Stimulated activated effector memory CD8-positive, alpha-beta T cell treated with anti-CD3 and anti-CD28 coated beads, Interleukin-12 subunit alpha, Interleukin-12 subunit beta, amount 100 ng/mL, for 72 hours (primary cell): ENCODE data around the gene MRAP2.
"Not testable (repeated sequence)": the region's sequence is repeated elsewhere in the genome, so short reads cannot be mapped to it uniquely, and the experiment has no call there.

Experiments
- ATAC-seq: fragments of 150-1000 bp; cut with Tn5 transposase; 2 replicates; pipeline ENCODE4 v1.10.0; 2021
- DNase-seq, 2 donors: peaks; one replicate each; pipeline ENCODE4 v3.0.0; 2021 to 2022; ENCODE audit warnings: low spot score in 2 of 2
- H3K27ac Mint-ChIP-seq: one replicate; pipeline ENCODE4 v1.8.0; 2022; ENCODE audit warnings: mild to moderate bottlenecking, mixed read lengths
- H3K36me3 Mint-ChIP-seq: one replicate; pipeline ENCODE4 v1.8.0; 2022; ENCODE audit warnings: mild to moderate bottlenecking, mixed read lengths
- H3K4me1 Mint-ChIP-seq: one replicate; pipeline ENCODE4 v1.8.0; 2022; ENCODE audit warnings: mixed read lengths
- H3K4me3 Mint-ChIP-seq: one replicate; pipeline ENCODE4 v1.8.0; 2022; ENCODE audit warnings: mild to moderate bottlenecking, mixed read lengths
- H3K9me3 Mint-ChIP-seq: one replicate; pipeline ENCODE4 v1.8.0; 2022; ENCODE audit warnings: mixed read lengths

The MRAP2 gene

GRCh38 chr6:84119277-84119676 lies 85.7 kb downstream of the MRAP2 start:
- Mint-ChIP-seq H3K27ac (no peak overlapping the region), H3K36me3 (peaks cover 5% of the 10 kb centered on the region), H3K4me1 (no peaks in the 10 kb centered on the region), H3K4me3 (no peak overlapping the region), H3K9me3 (peaks cover 8% of the 10 kb centered on the region)
- no peak for DNase-seq
- ATAC-seq = no peak

- H3K36me3 Mint-ChIP-seq = peaks cover 19% of the 10 kb centered on the region
- ATAC-seq (no peak), DNase-seq (no peak)
- H3K4me3 Mint-ChIP-seq = no peak overlapping the region
- no peak overlapping the region for H3K27ac Mint-ChIP-seq
- no peaks in the 10 kb centered on the region for H3K4me1 Mint-ChIP-seq
- peaks cover 2% of the 10 kb centered on the region for H3K9me3 Mint-ChIP-seq
These were observed 89.6 kb downstream of the MRAP2 start for GRCh38 chr6:84123186-84123585.

GRCh38 chr6:84129588-84129987 lies 96.0 kb downstream of the MRAP2 start:
- H3K4me1 Mint-ChIP-seq, H3K27ac Mint-ChIP-seq, DNase-seq, H3K9me3 Mint-ChIP-seq, ATAC-seq, H3K4me3 Mint-ChIP-seq: not testable (repeated sequence)
- H3K36me3 Mint-ChIP-seq = peaks cover 11% of the 10 kb centered on the region

GRCh38 chr6:84133385-84133784 lies 99.8 kb downstream of the MRAP2 start:
- H3K4me3 Mint-ChIP-seq, ATAC-seq, H3K9me3 Mint-ChIP-seq: not testable (repeated sequence)

GRCh38 chr6:84135291-84135690 lies 101.7 kb downstream of the MRAP2 start:
- no peak for ATAC-seq
- no peaks in the 10 kb centered on the region for H3K4me1 Mint-ChIP-seq
- peaks cover 6% of the 10 kb centered on the region for H3K36me3 Mint-ChIP-seq
- H3K4me3 Mint-ChIP-seq = no peak overlapping the region
- no peak overlapping the region for H3K27ac Mint-ChIP-seq
- DNase-seq = no peak
- H3K9me3 Mint-ChIP-seq = peaks cover 7% of the 10 kb centered on the region

More at GRCh38 chr6:84133385-84133784, 99.8 kb downstream of the MRAP2 start:
- H3K27ac Mint-ChIP-seq, DNase-seq, H3K36me3 Mint-ChIP-seq, H3K4me1 Mint-ChIP-seq: not testable (repeated sequence)

GRCh38 chr6:84136364-84137050 lies 102.9 kb downstream of the MRAP2 start:
- ATAC-seq (no peak), DNase-seq (no peak)
- Mint-ChIP-seq H3K4me3 (no peak overlapping the region), H3K36me3 (peaks cover 6% of the 10 kb centered on the region), H3K27ac (no peak overlapping the region), H3K9me3 (peaks cover 3% of the 10 kb centered on the region), H3K4me1 (no peaks in the 10 kb centered on the region)

GRCh38 chr6:84137051-84137375 lies 103.4 kb downstream of the MRAP2 start:
- DNase-seq (no peak), ATAC-seq (no peak)
- Mint-ChIP-seq H3K4me3 (no peak overlapping the region), H3K4me1 (no peaks in the 10 kb centered on the region), H3K27ac (no peak overlapping the region), H3K36me3 (peaks cover 6% of the 10 kb centered on the region), H3K9me3 (peaks cover 3% of the 10 kb centered on the region)

- DNase-seq (no peak), ATAC-seq (no peak)
- Mint-ChIP-seq H3K36me3 (peaks cover 6% of the 10 kb centered on the region), H3K4me3 (no peak overlapping the region), H3K9me3 (no peaks in the 10 kb centered on the region), H3K4me1 (no peaks in the 10 kb centered on the region), H3K27ac (no peak overlapping the region)
These were observed 104.5 kb downstream of the MRAP2 start for GRCh38 chr6:84137989-84138575.

GRCh38 chr6:84139311-84139710 lies 105.7 kb downstream of the MRAP2 start:
- Mint-ChIP-seq H3K4me1 (no peaks in the 10 kb centered on the region), H3K36me3 (peaks cover 6% of the 10 kb centered on the region), H3K9me3 (no peaks in the 10 kb centered on the region), H3K27ac (no peak overlapping the region), H3K4me3 (no peak overlapping the region)
- DNase-seq (no peak), ATAC-seq (no peak)
